AG09309 (cell line): Measurements from ENCODE around the gene LGMN.

Experiments
- DNase-seq: peaks from one replicate; pipeline ENCODE4 v3.0.0-alpha.2; 2010; ENCODE audit warnings: low read depth
- H3K4me3 ChIP-seq: 2 replicates; pipeline ENCODE4 v1.5.1; 2011; ENCODE audit warnings: mild to moderate bottlenecking, low read depth, low read length, moderate library complexity; ENCODE audit not compliant: control insufficient read depth
- CTCF ChIP-seq: IDR thresholded peaks from 2 replicates; pipeline ENCODE4 v1.5.1; 2011; ENCODE audit warnings: mild to moderate bottlenecking, low read depth, low read length, inconsistent platforms; ENCODE audit not compliant: insufficient read depth, control insufficient read depth; ENCODE audit errors: missing control alignments

The LGMN gene

GRCh38 chr14:92696366-92696765, 52.1 kb downstream of the LGMN start:
- DNase-seq = no peak
- no peak overlapping the region for H3K4me3 ChIP-seq
- TF ChIP-seq CTCF = no peak

GRCh38 chr14:92695562-92695961, 52.9 kb downstream of the LGMN start:
- TF ChIP-seq CTCF = no peak
- no peak overlapping the region for H3K4me3 ChIP-seq
- no peak for DNase-seq

GRCh38 chr14:92694807-92695206, 53.6 kb downstream of the LGMN start:
- no peak for TF ChIP-seq CTCF
- DNase-seq = no peak
- H3K4me3 ChIP-seq = no peak overlapping the region

- no peak for TF ChIP-seq CTCF
- no peak for DNase-seq
- no peak overlapping the region for H3K4me3 ChIP-seq
Observed at GRCh38 chr14:92693998-92694795, 54.2 kb downstream of the LGMN start.

- no peak for DNase-seq
Observed at GRCh38 chr14:92692822-92693226, 55.6 kb downstream of the LGMN start.

GRCh38 chr14:92690171-92691011, 58.0 kb downstream of the LGMN start:
- no peak overlapping the region for H3K4me3 ChIP-seq
- TF ChIP-seq CTCF = peak; percentile 61
- no peak for DNase-seq

More at GRCh38 chr14:92692822-92693226, 55.6 kb downstream of the LGMN start:
- no peak for TF ChIP-seq CTCF
- H3K4me3 ChIP-seq = no peak overlapping the region
